Measurements from ENCODE around the gene HPS4. TPM values are rescaled to one million over a fixed set of nuclear protein-coding genes. Genes with fewer than 3 reads are reported as not detected.
"Not testable (repeated sequence)": the region's sequence is repeated elsewhere in the genome, so short reads cannot be mapped to it uniquely, and the experiment has no call there.

HPS4 gene
- total RNA-seq, 2 donors from 2014 or later, result 6.8 to 10.8 TPM

DNA sequence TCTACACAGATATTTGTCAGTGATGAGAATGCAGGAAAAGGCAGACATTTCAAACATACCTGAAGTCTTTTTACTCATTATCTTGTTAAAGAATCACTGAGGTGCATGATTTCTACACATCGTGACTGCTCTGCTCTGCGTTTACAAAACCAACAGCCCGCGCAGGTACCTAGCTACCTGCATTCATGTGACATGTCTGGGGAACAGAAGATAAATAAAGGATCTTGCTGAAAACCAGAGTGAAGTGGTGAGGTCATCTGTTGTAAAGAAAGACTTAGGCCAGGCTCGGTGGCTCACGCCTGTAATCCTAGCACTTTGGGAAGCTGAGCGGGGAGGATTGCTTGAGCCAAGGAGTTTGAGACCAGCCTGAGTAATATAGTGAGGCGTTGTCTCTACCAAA is 38.8 kb downstream of the HPS4 start:
- TF ChIP-seq, protein P1, sequence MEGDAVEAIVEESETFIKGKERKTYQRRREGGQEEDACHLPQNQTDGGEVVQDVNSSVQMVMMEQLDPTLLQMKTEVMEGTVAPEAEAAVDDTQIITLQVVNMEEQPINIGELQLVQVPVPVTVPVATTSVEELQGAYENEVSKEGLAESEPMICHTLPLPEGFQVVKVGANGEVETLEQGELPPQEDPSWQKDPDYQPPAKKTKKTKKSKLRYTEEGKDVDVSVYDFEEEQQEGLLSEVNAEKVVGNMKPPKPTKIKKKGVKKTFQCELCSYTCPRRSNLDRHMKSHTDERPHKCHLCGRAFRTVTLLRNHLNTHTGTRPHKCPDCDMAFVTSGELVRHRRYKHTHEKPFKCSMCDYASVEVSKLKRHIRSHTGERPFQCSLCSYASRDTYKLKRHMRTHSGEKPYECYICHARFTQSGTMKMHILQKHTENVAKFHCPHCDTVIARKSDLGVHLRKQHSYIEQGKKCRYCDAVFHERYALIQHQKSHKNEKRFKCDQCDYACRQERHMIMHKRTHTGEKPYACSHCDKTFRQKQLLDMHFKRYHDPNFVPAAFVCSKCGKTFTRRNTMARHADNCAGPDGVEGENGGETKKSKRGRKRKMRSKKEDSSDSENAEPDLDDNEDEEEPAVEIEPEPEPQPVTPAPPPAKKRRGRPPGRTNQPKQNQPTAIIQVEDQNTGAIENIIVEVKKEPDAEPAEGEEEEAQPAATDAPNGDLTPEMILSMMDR (IDR thresholded peaks at IDR 0.05), result no peak
- H3K27ac ChIP-seq, result no peak overlapping the region
- no peaks in the 10 kb centered on the region for H3K9me3 ChIP-seq
- no peak for DNase-seq (ENCODE audit: low spot score)
- no peaks in the 10 kb centered on the region for H3K27me3 ChIP-seq
- H3K4me1 ChIP-seq, result peaks cover 0 to 9% of the 10 kb centered on the region in 2 donors
- H3K36me3 ChIP-seq, result no peaks in the 10 kb centered on the region
- no peak overlapping the region for H3K4me3 ChIP-seq

DNA sequence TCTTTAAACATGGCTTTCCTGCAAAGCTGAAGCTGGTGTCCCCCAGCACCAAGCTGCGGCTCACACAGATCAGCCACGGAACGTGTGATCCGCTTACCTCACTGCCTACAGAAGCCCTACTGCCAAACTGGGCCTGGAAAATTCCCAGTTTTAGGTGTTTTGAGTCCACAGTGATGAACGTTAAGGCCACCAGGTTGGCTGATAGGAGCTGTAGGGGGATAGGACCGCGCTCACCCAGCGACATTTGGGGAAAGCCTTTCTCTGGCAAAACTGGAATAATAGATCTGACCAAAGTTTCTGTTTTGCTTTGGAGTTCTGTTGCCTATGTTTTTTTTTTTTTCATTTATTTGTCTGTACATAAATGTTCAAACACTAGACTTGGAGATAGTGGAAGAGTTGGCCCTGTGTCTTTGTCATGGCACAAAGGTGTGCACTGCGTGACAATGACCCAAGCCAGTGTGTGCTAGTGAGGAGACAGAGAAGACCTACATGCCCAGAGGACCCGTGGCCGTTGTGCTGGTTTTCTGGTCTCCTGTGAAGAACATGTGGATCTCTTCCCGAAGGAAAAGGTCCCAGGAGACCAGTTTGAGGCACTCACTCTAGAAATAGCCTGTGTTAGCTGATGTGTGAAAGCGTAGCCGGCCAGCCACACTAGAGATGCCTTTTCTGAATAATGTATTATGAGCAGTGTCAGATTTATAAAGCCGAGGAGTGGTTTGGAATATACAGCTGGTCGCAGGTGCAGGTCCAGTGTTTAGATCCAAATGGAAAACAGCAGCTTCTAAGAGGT is 39.5 kb downstream of the HPS4 start:
- H3K4me1 ChIP-seq, result peaks cover 0 to 9% of the 10 kb centered on the region in 2 donors
- no peak overlapping the region for H3K27ac ChIP-seq
- no peak overlapping the region for H3K4me3 ChIP-seq
- no peaks in the 10 kb centered on the region for H3K36me3 ChIP-seq
- H3K27me3 ChIP-seq, result no peaks in the 10 kb centered on the region
- TF ChIP-seq, protein P1 (IDR thresholded peaks at IDR 0.05), result no peak
- no peaks in the 10 kb centered on the region for H3K9me3 ChIP-seq
- no peak for DNase-seq (ENCODE audit: low spot score)

DNA sequence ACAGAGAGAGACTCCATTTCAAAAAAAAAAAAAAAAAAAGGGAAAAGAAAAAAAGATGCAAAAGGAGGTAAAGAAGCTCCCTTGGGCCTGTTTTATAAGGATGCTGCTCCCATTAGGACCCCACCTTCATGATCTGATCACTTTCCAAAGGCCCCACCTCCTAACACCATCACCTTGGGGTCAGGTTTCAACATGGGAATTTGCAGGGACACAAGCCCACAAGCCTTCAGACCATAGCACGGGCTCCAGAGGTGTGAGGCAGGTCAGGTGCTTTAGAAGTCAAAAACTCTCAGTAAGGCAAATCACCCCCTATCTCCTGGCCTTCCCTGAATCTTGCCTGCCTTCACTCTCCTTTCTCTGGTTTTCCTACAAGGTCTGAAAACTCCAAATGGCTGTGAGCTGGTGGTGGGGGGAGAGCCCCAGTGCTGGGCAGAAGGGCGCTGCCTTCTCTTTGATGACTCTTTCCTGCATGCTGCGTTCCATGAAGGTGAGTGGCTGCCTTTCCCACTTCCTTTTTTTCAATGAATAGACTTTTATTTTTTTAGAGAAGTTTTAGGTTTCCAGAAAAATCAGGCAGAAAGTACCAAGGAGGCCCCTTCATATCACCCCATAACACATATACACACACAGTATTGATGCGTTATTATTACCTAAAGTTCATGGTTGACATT is 41.4 kb downstream of the HPS4 start:
- no peaks in the 10 kb centered on the region for H3K27me3 ChIP-seq
- no peaks in the 10 kb centered on the region for H3K9me3 ChIP-seq
- DNase-seq (ENCODE audit: low spot score), result no peak
- TF ChIP-seq, protein P1 (IDR thresholded peaks at IDR 0.05), result no peak
- no peaks in the 10 kb centered on the region for H3K4me1 ChIP-seq
- H3K27ac ChIP-seq, result no peak overlapping the region
- no peak overlapping the region for H3K4me3 ChIP-seq
- no peaks in the 10 kb centered on the region for H3K36me3 ChIP-seq

DNA sequence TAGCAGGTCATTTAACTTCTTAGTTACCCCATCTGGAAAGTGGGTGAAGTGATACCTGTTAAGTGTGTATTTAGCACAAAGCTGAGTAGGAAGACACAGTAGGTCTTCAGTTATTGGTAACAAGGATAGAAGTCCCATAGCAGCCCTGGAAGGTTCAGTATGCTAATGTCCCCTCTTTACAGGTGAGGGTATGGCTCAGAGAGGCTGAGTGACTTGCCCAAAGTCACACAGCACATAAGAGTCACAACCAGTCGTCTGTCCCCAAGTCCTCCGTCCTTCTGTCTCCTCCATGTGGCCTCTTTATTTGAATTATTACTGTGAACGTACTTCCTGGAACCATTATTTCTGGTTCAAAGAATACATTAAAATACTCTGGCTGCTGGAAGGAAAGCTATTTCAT is 44.0 kb downstream of the HPS4 start:
- Histone ChIP-seq H3K27me3 (no peaks in the 10 kb centered on the region), H3K4me1 (no peaks in the 10 kb centered on the region), H3K9me3 (no peaks in the 10 kb centered on the region), H3K27ac (no peak overlapping the region), H3K4me3 (no peak overlapping the region), H3K36me3 (no peaks in the 10 kb centered on the region)
- DNase-seq (ENCODE audit: low spot score), result no peak
- TF ChIP-seq, protein P1 (IDR thresholded peaks at IDR 0.05), result no peak

DNA sequence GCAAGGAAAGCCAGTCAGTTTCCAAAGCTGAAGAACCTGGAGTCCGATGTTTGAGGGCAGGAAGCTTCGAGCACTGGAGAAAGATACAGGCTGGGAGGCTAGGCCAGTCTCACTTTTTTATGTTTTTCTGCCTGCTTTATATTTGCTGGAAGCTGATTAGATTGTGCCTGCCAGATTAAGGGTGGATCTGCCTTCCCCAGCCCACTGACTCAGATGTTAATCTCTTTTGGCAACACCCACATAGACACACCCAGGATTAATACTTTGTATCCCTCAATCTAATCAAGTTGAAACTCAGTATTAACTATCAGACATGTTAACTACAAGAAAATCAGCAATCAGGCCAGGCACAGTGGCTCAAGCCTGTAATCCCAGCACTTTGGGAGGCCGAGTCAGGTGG is 44.8 kb downstream of the HPS4 start:
- H3K27me3 ChIP-seq; H3K27ac ChIP-seq; H3K4me3 ChIP-seq; H3K36me3 ChIP-seq; H3K9me3 ChIP-seq; H3K4me1 ChIP-seq; DNase-seq (ENCODE audit: low spot score): not testable (repeated sequence)

DNA sequence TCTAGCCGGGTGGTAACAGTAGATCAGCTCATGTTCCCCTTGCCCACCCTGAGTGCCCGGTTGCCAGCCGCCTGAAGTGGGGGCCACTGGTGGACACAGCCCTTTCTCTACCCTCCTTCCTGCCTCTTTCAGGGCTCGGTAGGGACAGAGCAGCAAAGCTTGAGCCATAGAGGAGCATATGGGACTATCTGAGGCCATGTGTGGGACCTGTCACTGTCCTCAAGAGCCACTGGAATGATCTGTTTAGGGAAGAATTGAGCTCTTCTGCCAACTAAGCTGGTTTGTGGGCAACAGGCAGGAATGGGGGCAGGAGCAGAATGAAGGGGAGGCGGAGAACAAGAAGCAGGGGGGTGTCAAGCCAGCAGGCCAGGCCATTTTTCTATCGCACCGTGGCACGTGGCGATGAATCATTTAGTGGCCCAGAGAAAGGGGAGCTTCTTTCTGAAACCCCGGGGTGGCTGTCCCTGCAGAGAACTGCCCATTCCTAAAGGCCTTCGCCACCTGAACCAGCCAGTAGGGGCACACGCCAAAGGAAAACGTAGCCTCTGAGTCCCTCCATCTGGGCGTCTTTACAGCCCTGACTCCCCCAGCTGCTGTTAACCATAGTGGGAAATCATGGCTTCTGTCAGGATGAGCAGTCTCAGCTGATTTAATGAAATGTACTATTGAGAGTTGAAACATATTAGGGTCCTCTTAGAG is 45.7 kb downstream of the HPS4 start:
- Histone ChIP-seq H3K4me1 (no peaks in the 10 kb centered on the region), H3K36me3 (no peaks in the 10 kb centered on the region), H3K9me3 (no peaks in the 10 kb centered on the region), H3K27ac (no peak overlapping the region), H3K27me3 (no peaks in the 10 kb centered on the region), H3K4me3 (no peak overlapping the region)
- TF ChIP-seq, protein P1 (IDR thresholded peaks at IDR 0.05), result no peak
- DNase-seq (ENCODE audit: low spot score), result no peak
